ENCODE measurements around the gene MADCAM1. TPM values are rescaled to one million over a fixed set of nuclear protein-coding genes. Genes with fewer than 3 reads are reported as not detected.

The MADCAM1 gene
- total and polyA plus RNA-seq, 2 of the 8 experiments (the other 6 are each of a cell fraction or from before 2014, with no cell fraction given): 2.3 to 3.0 TPM

GRCh38 chr19:540867-541637 lies 44.8 kb downstream of the MADCAM1 start:
- ChIA-PET POLR2A (ENCODE audit: partially characterized antibody) (interaction anchor here (0.7 to 4.2 kb wide), 4 partner anchors 9 to 53 kb away, joined by 3 to 43 read pairs (median 12); partner anchors contain the start of gene CDC34), CTCF (ENCODE audit: partially characterized antibody) (interaction anchor here (1.0 to 2.0 kb wide), 3 partner anchors 8 to 30 kb away, joined by 3 to 7 read pairs (median 4); no protein-coding TSS in a partner anchor)
- Histone ChIP-seq H3K14ac (ENCODE audit: insufficient read length) (no peak overlapping the region), H3K9me3 (ENCODE audit: insufficient read depth in 2 of 2, low read depth in 1 of 2, low read length in 1 of 2) (no peaks in the 10 kb centered on the region), H2AFZ (ENCODE audit: low read length) (no peak overlapping the region), H3K23ac (ENCODE audit: insufficient read length) (no peak overlapping the region), H3K9ac (replicated peaks in 1 of 4; ENCODE audit: extremely low read depth in 1 of 4, low read depth in 3 of 4, low read length in 3 of 4) (no peak overlapping the region), H2BK12ac (ENCODE audit: low read depth, low read length) (no peak overlapping the region), H3K27me3 (replicated peaks in 1 of 4; ENCODE audit: control insufficient read depth in 3 of 4, extremely low read depth in 1 of 4, insufficient read depth in 3 of 4, low read length in 3 of 4) (no peaks in the 10 kb centered on the region), H4K20me1 (replicated peaks in 1 of 2; ENCODE audit: control insufficient read depth in 1 of 2, insufficient read depth in 2 of 2, low read length in 2 of 2) (peaks cover 2 to 24% of the 10 kb centered on the region in 2 experiments), H3K4me3 (ENCODE audit: extremely low read depth in 1 of 4, insufficient read depth in 2 of 4, low read depth in 3 of 4, low read length in 4 of 4) (no peak overlapping the region), H2BK20ac (ENCODE audit: low read length) (no peak overlapping the region), H3K23me2 (ENCODE audit: low read depth, low read length) (peaks cover 3% of the 10 kb centered on the region; the same call in 1 of the 2 replicates), H3K36me3 (ENCODE audit: control insufficient read depth in 2 of 4, insufficient read depth in 4 of 4, low read length in 3 of 4) (peaks cover 6 to 44% (median 21%) of the 10 kb centered on the region in 4 experiments; a peak in 6 of 8 replicates), H4K91ac (replicated peaks; ENCODE audit: insufficient read length, low read length) (no peak overlapping the region), H4K5ac (ENCODE audit: insufficient read length, low read depth, low read length) (no peak overlapping the region), H2BK120ac (replicated peaks; ENCODE audit: low read depth, low read length) (no peak overlapping the region), H3K18ac (ENCODE audit: extremely low read depth, low read length) (no peak overlapping the region), H3K27ac (ENCODE audit: low read depth, low read length) (no peak overlapping the region), H2BK5ac (ENCODE audit: low read depth, low read length) (no peak overlapping the region), H3K79me1 (ENCODE audit: low read depth, low read length) (peaks cover 12% of the 10 kb centered on the region; the same call in 1 of the 2 replicates), H3K56ac (replicated peaks; ENCODE audit: insufficient read length, low read depth, low read length) (no peak overlapping the region), H3K4ac (replicated peaks; ENCODE audit: insufficient read length, low read depth, low read length) (no peak overlapping the region), H4K8ac (ENCODE audit: extremely low read depth, insufficient read depth, low read length) (no peak overlapping the region), H2BK15ac (ENCODE audit: low read length) (no peak overlapping the region), H2AK5ac (ENCODE audit: low read depth, low read length) (no peak overlapping the region), H3K4me2 (ENCODE audit: insufficient read depth in 1 of 2, low read depth in 2 of 2, low read length in 2 of 2) (no peak overlapping the region), H3K79me2 (ENCODE audit: control insufficient read depth in 1 of 2, insufficient read depth in 2 of 2, low read length in 2 of 2) (no peaks in the 10 kb centered on the region), H3K4me1 (replicated peaks in 1 of 4; ENCODE audit: control insufficient read depth in 3 of 4, insufficient read depth in 4 of 4, low read length in 3 of 4) (no peaks in the 10 kb centered on the region; a peak in 1 of 7 replicates)
- no peak for TF ChIP-seq PHF8 (conservative IDR thresholded peaks at IDR 0.05; ENCODE audit: low read depth, low read length)
- TF ChIP-seq ZNF274 (IDR thresholded peaks at IDR 0.05; ENCODE audit: borderline replicate concordance, extremely low read depth, low read length): no peak
- TF ChIP-seq TAF1 (IDR thresholded peaks at IDR 0.05; ENCODE audit: low read depth, low read length): no peak
- TF ChIP-seq CREB1 (IDR thresholded peaks at IDR 0.05): no peak
- FAIRE-seq: no peak
- DNase-seq (ENCODE audit: low read depth in 1 of 2, low spot score in 2 of 2): no peak
- WGBS, 2 experiments (ENCODE audit: extremely low coverage in 1 of 2, insufficient coverage in 1 of 2, insufficient read length in 1 of 2, insufficient replicate concordance in 2 of 2, low coverage in 1 of 2, low lambda C conversion rate in 2 of 2, missing lambda C conversion rate in 1 of 2): 94% methylated on average over 42 of the region's 51 CpGs; no CpG with 5 or more reads in 1 of the 2 experiments
